HG03342 (cell line): Measurements from ENCODE around the gene ZNF274.
"Not testable (repeated sequence)": the region's sequence is repeated elsewhere in the genome, so short reads cannot be mapped to it uniquely, and the experiment has no call there.

Experiments
- ATAC-seq: cut with Tn5 transposase; IDR thresholded peaks from one replicate; pipeline ENCODE4 v1.9.1; 2021; ENCODE audit warnings: mild to moderate bottlenecking, moderate library complexity; ENCODE audit not compliant: unreplicated experiment

The ZNF274 gene

GRCh38 chr19:58182989-58183816, at the start of gene ZNF274:
Gene ZNF274 (plus strand): TSS chr19:58183061. CDS start chr19:58183966, 905 bp downstream.
- ATAC-seq, result peak; percentile 91

GRCh38 chr19:58134244-58134643, 48.6 kb upstream of the ZNF274 start:
- ATAC-seq, result no peak

GRCh38 chr19:58145849-58146248, 37.0 kb upstream of the ZNF274 start:
- ATAC-seq, result no peak

GRCh38 chr19:58147475-58147874, 35.4 kb upstream of the ZNF274 start:
- ATAC-seq, result not testable (repeated sequence)

GRCh38 chr19:58150328-58150921, 32.4 kb upstream of the ZNF274 start, which contains the start of gene ZNF329:
Gene ZNF329 (minus strand): TSS chr19:58150789. CDS start chr19:58129503, 21,286 bp downstream.
- ATAC-seq, result no peak

- no peak for ATAC-seq
Measured at GRCh38 chr19:58153386-58153785, 29.5 kb upstream of the ZNF274 start.

- ATAC-seq, result no peak
Measured at GRCh38 chr19:58154287-58154678, 28.6 kb upstream of the ZNF274 start.

GRCh38 chr19:58154679-58155648, 27.9 kb upstream of the ZNF274 start:
- ATAC-seq, result peak; percentile 68

- ATAC-seq, result no peak
Measured at GRCh38 chr19:58157045-58157728, 25.7 kb upstream of the ZNF274 start.

GRCh38 chr19:58166268-58166667, 16.6 kb upstream of the ZNF274 start:
- no peak for ATAC-seq

- ATAC-seq, result no peak
Measured at GRCh38 chr19:58166708-58167280, 16.1 kb upstream of the ZNF274 start.

- no peak for ATAC-seq
Measured at GRCh38 chr19:58170860-58171259, 12.0 kb upstream of the ZNF274 start.

GRCh38 chr19:58181902-58182576, 822 bp upstream of the ZNF274 start:
- ATAC-seq, result no peak

GRCh38 chr19:58182577-58182988, 278 bp upstream of the ZNF274 start:
- no peak for ATAC-seq

- ATAC-seq, result no peak
Measured at GRCh38 chr19:58183817-58184215, 955 bp downstream of the ZNF274 start.

- no peak for ATAC-seq
Measured at GRCh38 chr19:58196901-58197616, 14.2 kb downstream of the ZNF274 start.

- ATAC-seq, result no peak
Measured at GRCh38 chr19:58203814-58204475, 21.1 kb downstream of the ZNF274 start.

GRCh38 chr19:58204566-58204965, 21.7 kb downstream of the ZNF274 start:
- no peak for ATAC-seq
